Lung (tissue), 12 donors: Measurements from ENCODE around the gene RNF157. TPM values are rescaled to one million over a fixed set of nuclear protein-coding genes. Genes with fewer than 3 reads are reported as not detected.

Experiments
- ATAC-seq: fragments of 200-7000 bp; cut with Tn5 transposase; one replicate; pipeline ENCODE4 v1.9.1; 2020; ENCODE audit warnings: moderate number of reproducible peaks; ENCODE audit not compliant: insufficient read depth, low FRiP score
- DNase-seq, 3 donors: peaks; one replicate each; pipeline ENCODE4 v3.0.0-alpha.2; 2013 to 2017
- H3K27ac ChIP-seq, 2 donors: one replicate each; pipeline ENCODE4 v1.5.1; 2013; ENCODE audit warnings: mild to moderate bottlenecking in 2 of 2, moderate library complexity in 2 of 2, control low read depth in 1 of 2, inconsistent platforms in 1 of 2, low read depth in 1 of 2, low read length in 1 of 2
- H3K27me3 ChIP-seq, 3 donors: one replicate each; pipeline ENCODE4 v1.5.1; 2013; ENCODE audit warnings: low read length in 2 of 3; ENCODE audit not compliant: control insufficient read depth in 3 of 3, insufficient read depth in 3 of 3
- H3K36me3 ChIP-seq, 4 donors: one replicate each; pipeline ENCODE4 v1.5.1; 2013; ENCODE audit warnings: low read length in 4 of 4, mild to moderate bottlenecking in 1 of 4, moderate library complexity in 1 of 4; ENCODE audit not compliant: control insufficient read depth in 4 of 4, insufficient read depth in 4 of 4
- H3K4me1 ChIP-seq, 5 donors: one replicate each; pipeline ENCODE4 v1.5.1; 2013; ENCODE audit warnings: low read length in 5 of 5, mild to moderate bottlenecking in 2 of 5, moderate library complexity in 1 of 5; ENCODE audit not compliant: control insufficient read depth in 5 of 5, insufficient read depth in 5 of 5
- H3K4me3 ChIP-seq: one replicate; pipeline ENCODE4 v1.5.1; 2013; ENCODE audit warnings: mild to moderate bottlenecking, control low read depth, moderate library complexity
- H3K9ac ChIP-seq, 2 donors: one replicate each; pipeline ENCODE4 v1.5.1; 2013; ENCODE audit warnings: low read length in 2 of 2, control low read depth in 1 of 2; ENCODE audit not compliant: insufficient read depth in 1 of 2
- H3K9me3 ChIP-seq, 4 donors: one replicate each; pipeline ENCODE4 v1.5.1; 2013; ENCODE audit warnings: low read length in 3 of 4, mild to moderate bottlenecking in 1 of 4, moderate library complexity in 1 of 4; ENCODE audit not compliant: control insufficient read depth in 4 of 4, insufficient read depth in 3 of 4
- WGBS, 2 donors: extraction: QIAGEN DNeasy Blood & Tissue Kit; methylation state at CpG; one replicate each; pipeline ENCODE4 v1.1.7; 2013; 5-methylcytosine and 5-hydroxymethylcytosine counted together
- polyA plus RNA-seq, 2 donors: library from polyadenylated mRNA; stranded (reverse); fragments of 200-250 nt; gene quantifications; one replicate each; pipeline ENCODE4 v1.2.1, GENCODE V29; 2013
- total RNA-seq, 2 donors: library from RNA; depleted of rRNA in 1 of 2; stranded (reverse); fragments of >200 nt in 1 of 2; gene quantifications; one replicate each; pipeline ENCODE4 v1.2.1, GENCODE V29; 2014 to 2021
- TF ChIP-seq, protein P1 (sequence below): IDR thresholded peaks from 2 replicates; pipeline ENCODE4 v1.5.1; 2012; ENCODE audit warnings: mild to moderate bottlenecking; ENCODE audit errors: control extremely low read depth, extremely low read depth
- donor health status: control.
- donor health status: control.
- donor health status: Bipolar disorder and iron deficiency.
- donor health status: healthy.
- donor health status: DM: yes; HTN: yes; CAD: no.

Gene RNF157
- total and polyA plus RNA-seq, 4 donors: 0.88 to 2.5 (median 1.8) TPM

DNA sequence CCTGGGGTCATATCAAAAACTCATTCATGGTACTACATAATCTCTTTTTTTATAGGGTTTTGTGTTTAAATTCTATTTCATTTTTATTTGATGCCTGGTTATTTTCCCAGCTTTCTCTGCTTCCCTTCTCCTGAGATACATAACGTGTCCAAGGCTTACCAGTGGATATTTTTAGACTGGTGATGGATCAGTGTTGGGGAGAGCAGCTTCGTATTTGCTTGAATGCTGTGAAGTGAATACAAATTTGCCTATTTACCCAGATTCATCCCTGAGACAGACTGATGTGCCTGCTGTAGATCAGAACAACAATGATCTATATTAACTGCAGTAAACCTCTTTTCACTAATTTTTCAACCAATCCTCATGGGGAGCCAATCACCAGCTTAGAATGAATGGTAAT lies 56.0 kb downstream of the RNF157 start:
- DNase-seq (no peak), ATAC-seq (no peak)
- no peaks in the 10 kb centered on the region for H3K36me3 ChIP-seq
- H3K9ac ChIP-seq: no peak overlapping the region
- peaks cover 0 to 18% (median 9%) of the 10 kb centered on the region in 5 donors for H3K4me1 ChIP-seq
- H3K4me3 ChIP-seq: no peak overlapping the region
- no peaks in the 10 kb centered on the region for H3K9me3 ChIP-seq
- H3K27me3 ChIP-seq: no peaks in the 10 kb centered on the region
- TF ChIP-seq, protein P1, sequence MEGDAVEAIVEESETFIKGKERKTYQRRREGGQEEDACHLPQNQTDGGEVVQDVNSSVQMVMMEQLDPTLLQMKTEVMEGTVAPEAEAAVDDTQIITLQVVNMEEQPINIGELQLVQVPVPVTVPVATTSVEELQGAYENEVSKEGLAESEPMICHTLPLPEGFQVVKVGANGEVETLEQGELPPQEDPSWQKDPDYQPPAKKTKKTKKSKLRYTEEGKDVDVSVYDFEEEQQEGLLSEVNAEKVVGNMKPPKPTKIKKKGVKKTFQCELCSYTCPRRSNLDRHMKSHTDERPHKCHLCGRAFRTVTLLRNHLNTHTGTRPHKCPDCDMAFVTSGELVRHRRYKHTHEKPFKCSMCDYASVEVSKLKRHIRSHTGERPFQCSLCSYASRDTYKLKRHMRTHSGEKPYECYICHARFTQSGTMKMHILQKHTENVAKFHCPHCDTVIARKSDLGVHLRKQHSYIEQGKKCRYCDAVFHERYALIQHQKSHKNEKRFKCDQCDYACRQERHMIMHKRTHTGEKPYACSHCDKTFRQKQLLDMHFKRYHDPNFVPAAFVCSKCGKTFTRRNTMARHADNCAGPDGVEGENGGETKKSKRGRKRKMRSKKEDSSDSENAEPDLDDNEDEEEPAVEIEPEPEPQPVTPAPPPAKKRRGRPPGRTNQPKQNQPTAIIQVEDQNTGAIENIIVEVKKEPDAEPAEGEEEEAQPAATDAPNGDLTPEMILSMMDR: no peak
- no peak overlapping the region for H3K27ac ChIP-seq
- WGBS, 2 donors: 80 to 86% methylated on average over 2 of the region's 2 CpGs

DNA sequence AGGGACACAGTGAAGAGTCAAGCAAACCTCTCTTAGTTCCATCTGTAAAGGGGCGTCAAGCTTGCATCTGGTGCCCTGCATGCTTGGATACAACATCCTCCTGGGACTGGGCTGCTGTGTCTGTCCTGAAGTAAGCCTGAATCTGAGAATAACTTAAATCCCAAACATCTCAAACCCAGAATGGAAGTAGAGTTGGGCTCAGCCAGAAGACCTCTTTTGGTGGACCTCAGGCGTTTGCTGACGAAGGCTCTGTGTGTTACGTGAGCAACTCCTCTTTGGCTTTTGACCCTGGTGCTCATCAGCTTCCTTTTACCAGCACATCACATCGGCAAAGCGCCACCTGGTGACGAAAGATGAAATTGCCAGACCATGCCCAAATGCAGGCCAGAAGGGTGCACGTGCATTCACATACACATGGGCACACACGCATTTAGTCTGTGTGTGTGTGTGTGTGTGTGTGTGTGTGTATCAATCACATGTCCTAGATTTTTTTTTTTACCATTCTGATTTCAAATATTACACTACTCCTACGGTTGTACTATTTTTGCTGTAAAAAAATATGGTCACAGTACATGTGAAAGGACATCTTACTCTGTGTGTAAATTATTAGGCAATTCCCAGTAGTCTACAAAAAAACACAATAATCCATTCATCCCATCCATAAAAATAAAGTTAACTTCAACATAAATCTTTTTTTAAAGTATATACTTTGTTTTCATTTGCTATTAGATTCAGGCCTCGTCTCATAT lies 58.1 kb downstream of the RNF157 start:
- Histone ChIP-seq H3K4me1 (peaks cover 0 to 4% (median 0%) of the 10 kb centered on the region in 5 donors), H3K4me3 (no peak overlapping the region), H3K36me3 (no peaks in the 10 kb centered on the region), H3K27me3 (no peaks in the 10 kb centered on the region), H3K9ac (no peak overlapping the region), H3K9me3 (no peaks in the 10 kb centered on the region), H3K27ac (peak overlapping the region in 1 of 2 donors; percentile 39)
- ATAC-seq: peak; percentile 66
- WGBS, 2 donors: 13 to 17% methylated on average over 11 of the region's 11 CpGs
- DNase-seq: peak; percentile 90 to 91 (median 91)
- TF ChIP-seq, protein P1: peak; percentile 87

DNA sequence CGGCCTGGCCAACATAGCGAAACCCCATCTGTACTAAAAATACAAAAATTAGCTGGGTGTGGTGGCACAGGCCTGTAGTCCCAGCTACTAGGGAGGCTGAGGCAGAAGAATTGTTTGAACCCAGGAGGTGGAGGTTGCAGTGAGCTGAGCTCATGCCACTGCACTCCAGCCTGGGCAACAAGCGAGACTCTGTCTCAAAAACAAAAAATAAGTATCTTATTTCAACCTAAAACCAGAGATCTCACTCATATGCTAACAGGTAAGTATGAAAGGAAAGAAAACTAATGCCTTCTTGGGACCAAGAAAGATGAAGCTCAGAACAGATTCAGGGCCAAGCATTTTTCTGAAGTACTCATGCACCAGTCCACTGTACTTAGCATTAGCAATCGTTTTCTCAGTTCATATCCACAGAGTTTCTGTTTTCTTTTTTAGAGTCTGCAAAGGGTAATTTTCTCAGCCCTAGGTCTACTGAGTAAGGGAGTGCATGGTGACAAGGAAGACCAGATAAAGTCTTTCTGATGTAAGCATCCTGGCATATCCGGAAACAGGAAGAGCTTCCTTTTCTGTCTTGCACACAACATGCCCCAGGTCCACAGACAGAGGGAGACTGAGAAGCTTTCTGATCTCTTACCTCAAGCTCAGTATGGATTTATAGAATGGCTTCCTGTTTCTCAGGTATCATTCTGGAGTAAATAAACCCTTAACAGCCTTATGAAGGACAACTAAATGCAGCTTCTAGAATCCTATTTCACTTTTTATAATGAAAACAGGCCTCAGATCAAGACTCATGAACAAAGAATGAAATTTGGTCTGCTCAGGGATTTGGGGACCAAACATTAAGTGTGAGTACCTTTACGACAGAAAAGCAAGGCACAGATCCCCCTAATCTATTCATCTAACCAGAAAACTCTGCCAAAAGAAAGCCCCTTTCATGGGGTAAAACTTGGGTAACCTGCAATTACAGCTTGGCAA lies 60.5 kb downstream of the RNF157 start:
- no peak overlapping the region for H3K4me3 ChIP-seq
- 71 to 77% methylated on average over 6 of the region's 6 CpGs for WGBS, 2 donors
- H3K4me1 ChIP-seq: peaks cover 0 to 4% (median 0%) of the 10 kb centered on the region in 5 donors
- no peak for ATAC-seq
- no peaks in the 10 kb centered on the region for H3K36me3 ChIP-seq
- no peaks in the 10 kb centered on the region for H3K27me3 ChIP-seq
- TF ChIP-seq, protein P1: no peak
- no peaks in the 10 kb centered on the region for H3K9me3 ChIP-seq
- no peak overlapping the region for H3K9ac ChIP-seq
- DNase-seq: no peak
- no peak overlapping the region for H3K27ac ChIP-seq
